HG03565 (cell line): ENCODE data around the gene SLC34A3.
A peak's percentile ranks its signal among the peaks of the same experiment; 100 is the strongest.

Source experiments
- ATAC-seq: cut with Tn5 transposase; IDR thresholded peaks from one replicate; pipeline ENCODE4 v1.9.1; 2021; ENCODE audit warnings: mild to moderate bottlenecking, moderate library complexity; ENCODE audit not compliant: unreplicated experiment

The SLC34A3 gene

GRCh38 chr9:137195525-137196220, 35.0 kb upstream of the SLC34A3 start:
- ATAC-seq = no peak

- ATAC-seq = no peak
Measured at GRCh38 chr9:137198051-137198901, 32.4 kb upstream of the SLC34A3 start.

- ATAC-seq = no peak
Measured at GRCh38 chr9:137198902-137199283, 31.8 kb upstream of the SLC34A3 start.

- ATAC-seq = no peak
Measured at GRCh38 chr9:137199411-137200121, 31.1 kb upstream of the SLC34A3 start.

- peak; percentile 81 for ATAC-seq
Measured at GRCh38 chr9:137200311-137201204, 30.1 kb upstream of the SLC34A3 start, which contains the start of gene TPRN. Gene TPRN, minus strand, starts transcription at chr9:137200741. Its CDS starts 30 bp downstream, at chr9:137200711.

- no peak for ATAC-seq
Measured at GRCh38 chr9:137201205-137201868, 29.4 kb upstream of the SLC34A3 start.

GRCh38 chr9:137202966-137203365, 27.7 kb upstream of the SLC34A3 start:
- no peak for ATAC-seq

- ATAC-seq = no peak
Measured at GRCh38 chr9:137204731-137205125, 26.0 kb upstream of the SLC34A3 start.

GRCh38 chr9:137205126-137206069, 25.3 kb upstream of the SLC34A3 start, which contains the start of the genes NDOR1 and TMEM203:
Gene NDOR1, plus strand, starts transcription at chr9:137205700. Its CDS starts 78 bp downstream, at chr9:137205778.
Gene TMEM203, minus strand, starts transcription at chr9:137205648. Its CDS starts 234 bp downstream, at chr9:137205414.
- ATAC-seq = peak; percentile 31

- no peak for ATAC-seq
Measured at GRCh38 chr9:137206602-137207001, 24.1 kb upstream of the SLC34A3 start.

GRCh38 chr9:137211532-137211931, 19.2 kb upstream of the SLC34A3 start:
- ATAC-seq = no peak

- no peak for ATAC-seq
Measured at GRCh38 chr9:137212520-137212919, 18.2 kb upstream of the SLC34A3 start.

- ATAC-seq = no peak
Measured at GRCh38 chr9:137213160-137214060, 17.3 kb upstream of the SLC34A3 start.

GRCh38 chr9:137214620-137215019, 16.1 kb upstream of the SLC34A3 start:
- no peak for ATAC-seq

GRCh38 chr9:137215196-137215986, 15.3 kb upstream of the SLC34A3 start:
- no peak for ATAC-seq

GRCh38 chr9:137216188-137216965, 14.3 kb upstream of the SLC34A3 start:
- ATAC-seq = no peak
